SU-DHL-6 (cell line): ENCODE data around the gene CD79A.

ENCODE experiments used
- H2AFZ ChIP-seq: fragments of 200-600 bp; sonication (generic); 2 replicates; pipeline ENCODE4 v1.6.1; 2014; ENCODE audit warnings: low read depth, mild to moderate bottlenecking, moderate library complexity, mixed read lengths, antibody characterized with exemption, low read length; ENCODE audit not compliant: severe bottlenecking
- H3F3A ChIP-seq: fragments of 200-600 bp; shearing (Covaris generic); 2 replicates; pipeline ENCODE4 v1.6.0; 2016; ENCODE audit warnings: antibody characterized with exemption, mild to moderate bottlenecking; ENCODE audit not compliant: insufficient read depth
- H3K27ac ChIP-seq: fragments of 200-600 bp; sonication (generic); 2 replicates; pipeline ENCODE4 v1.5.1; 2016; ENCODE audit warnings: low read depth, mild to moderate bottlenecking, low read length, moderate library complexity, mixed read lengths
- H3K27me3 ChIP-seq: fragments of 200-600 bp; sonication (generic), shearing (Covaris generic); 2 replicates; pipeline ENCODE4 v1.6.0; 2014; ENCODE audit warnings: mild to moderate bottlenecking, low read length
- H3K36me3 ChIP-seq: fragments of 200-600 bp; sonication (generic); 2 replicates; pipeline ENCODE4 v1.6.1; 2014; ENCODE audit warnings: mild to moderate bottlenecking, low read length, mixed read lengths
- H3K4me2 ChIP-seq: fragments of 300-600, 200-600 bp; shearing (Covaris generic), sonication (generic); 2 replicates; pipeline ENCODE4 v1.6.0; 2014; ENCODE audit warnings: low read length, low read depth, mild to moderate bottlenecking; ENCODE audit not compliant: poor library complexity, severe bottlenecking
- H3K4me3 ChIP-seq: fragments of 200-600 bp; sonication (generic); 2 replicates; pipeline ENCODE4 v1.5.1; 2014; ENCODE audit warnings: antibody characterized with exemption, low read length, mild to moderate bottlenecking, mixed read lengths; ENCODE audit not compliant: insufficient read depth, poor library complexity, severe bottlenecking
- H3K79me2 ChIP-seq: fragments of 200-600 bp; sonication (generic); 2 replicates; pipeline ENCODE4 v1.6.1; 2014; ENCODE audit warnings: mild to moderate bottlenecking, low read length, moderate library complexity; ENCODE audit not compliant: insufficient read depth
- H3K9ac ChIP-seq: fragments of 200-600 bp; sonication (generic); 2 replicates; pipeline ENCODE4 v1.7.0; 2014; ENCODE audit warnings: mild to moderate bottlenecking, low read length
- H3K9me2 ChIP-seq: fragments of 200-600 bp; sonication (generic); replicated peaks from 2 replicates; pipeline ENCODE4 v1.6.1; 2014; ENCODE audit warnings: low read length; ENCODE audit not compliant: insufficient read depth
- H3K9me3 ChIP-seq: fragments of 200-600 bp; sonication (generic); 2 replicates; pipeline ENCODE4 v1.6.1; 2014; ENCODE audit warnings: low read length, mixed read lengths; ENCODE audit not compliant: insufficient read depth
- H4K20me1 ChIP-seq: fragments of 200-600 bp; sonication (generic); 2 replicates; pipeline ENCODE4 v1.6.1; 2014; ENCODE audit warnings: low read depth, mild to moderate bottlenecking, antibody characterized with exemption, low read length, moderate library complexity, mixed read lengths
- CTCF ChIP-seq: fragments of 200-600 bp; sonication (generic); IDR thresholded peaks from one replicate; pipeline ENCODE4 v1.5.1; 2017; ENCODE audit warnings: antibody characterized with exemption, mild to moderate bottlenecking, low read length, moderate library complexity; ENCODE audit not compliant: insufficient read depth, poor library complexity, severe bottlenecking
- EZH2phosphoT487 ChIP-seq: fragments of 200-600 bp; sonication (generic), shearing (Covaris generic); conservative IDR thresholded peaks from 2 replicates; pipeline ENCODE4 v1.6.1; 2018; ENCODE audit warnings: mild to moderate bottlenecking, antibody characterized with exemption, low read length, moderate library complexity, mixed read lengths

The CD79A gene

DNA sequence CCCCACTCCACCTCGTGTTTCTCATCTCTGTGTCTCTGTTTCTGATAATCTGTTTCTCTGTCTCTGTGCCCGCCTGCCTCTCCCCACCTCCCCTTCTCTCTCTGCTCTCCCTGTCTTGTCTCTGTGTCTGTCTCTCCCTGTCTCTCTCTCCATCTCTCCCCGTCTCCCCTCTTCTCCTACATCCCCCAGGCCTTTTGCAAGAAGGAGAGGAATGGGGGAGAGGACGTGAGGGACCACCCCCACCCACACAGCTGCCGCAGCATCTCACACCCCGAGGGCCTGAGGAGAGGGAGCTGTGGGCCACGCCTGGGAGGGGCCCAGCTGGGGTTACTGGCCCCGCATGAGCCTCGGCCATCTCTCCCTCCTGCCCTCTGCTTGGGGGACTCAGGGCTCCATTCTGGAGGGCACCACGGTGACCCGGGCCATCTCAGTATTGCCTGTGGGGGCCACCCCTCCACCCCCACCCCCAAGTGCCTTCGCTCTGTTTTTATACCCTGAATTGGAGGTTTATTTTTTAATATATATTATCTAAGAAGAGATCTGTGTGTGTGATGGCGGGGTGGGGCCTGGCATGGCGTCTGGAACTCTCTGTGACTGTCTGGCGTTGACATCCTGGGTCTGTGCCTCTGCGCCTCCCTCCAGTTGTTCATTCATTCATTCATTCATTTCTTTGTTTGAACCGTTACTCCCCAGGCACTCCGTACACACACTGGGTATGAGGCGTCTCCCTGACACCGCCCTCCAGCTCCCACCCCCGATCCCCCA, 30.0 kb downstream of the CD79A start:
- Histone ChIP-seq H4K20me1 (no peaks in the 10 kb centered on the region), H3K27me3 (no peaks in the 10 kb centered on the region)

GRCh38 chr19:41907994-41908615, 31.0 kb downstream of the CD79A start:
- Histone ChIP-seq H3K36me3 (no peaks in the 10 kb centered on the region), H3K27me3 (no peaks in the 10 kb centered on the region), H3K27ac (peak overlapping the region; percentile 99), H2AFZ (no peak overlapping the region), H4K20me1 (no peaks in the 10 kb centered on the region), H3K9me2 (no peaks in the 10 kb centered on the region), H3K4me2 (peak overlapping the region; percentile 95), H3K9me3 (no peaks in the 10 kb centered on the region), H3F3A (peaks cover 84% of the 10 kb centered on the region), H3K9ac (no peak overlapping the region), H3K79me2 (peaks cover 15% of the 10 kb centered on the region; the same call in 1 of the 2 replicates), H3K4me3 (no peak overlapping the region)
- TF ChIP-seq CTCF, result no peak
- no peak for TF ChIP-seq EZH2phosphoT487

More for the DNA sequence above, 30.0 kb downstream of the CD79A start:
- Histone ChIP-seq H3F3A (peaks cover 76% of the 10 kb centered on the region), H3K9ac (no peak overlapping the region), H3K4me2 (no peak overlapping the region), H3K9me3 (no peaks in the 10 kb centered on the region), H3K27ac (peak overlapping the region; percentile 71), H3K36me3 (no peaks in the 10 kb centered on the region), H3K4me3 (no peak overlapping the region), H3K79me2 (peaks cover 11% of the 10 kb centered on the region; the same call in 1 of the 2 replicates), H2AFZ (no peak overlapping the region), H3K9me2 (no peaks in the 10 kb centered on the region)
- TF ChIP-seq EZH2phosphoT487 (no peak), CTCF (no peak)

DNA sequence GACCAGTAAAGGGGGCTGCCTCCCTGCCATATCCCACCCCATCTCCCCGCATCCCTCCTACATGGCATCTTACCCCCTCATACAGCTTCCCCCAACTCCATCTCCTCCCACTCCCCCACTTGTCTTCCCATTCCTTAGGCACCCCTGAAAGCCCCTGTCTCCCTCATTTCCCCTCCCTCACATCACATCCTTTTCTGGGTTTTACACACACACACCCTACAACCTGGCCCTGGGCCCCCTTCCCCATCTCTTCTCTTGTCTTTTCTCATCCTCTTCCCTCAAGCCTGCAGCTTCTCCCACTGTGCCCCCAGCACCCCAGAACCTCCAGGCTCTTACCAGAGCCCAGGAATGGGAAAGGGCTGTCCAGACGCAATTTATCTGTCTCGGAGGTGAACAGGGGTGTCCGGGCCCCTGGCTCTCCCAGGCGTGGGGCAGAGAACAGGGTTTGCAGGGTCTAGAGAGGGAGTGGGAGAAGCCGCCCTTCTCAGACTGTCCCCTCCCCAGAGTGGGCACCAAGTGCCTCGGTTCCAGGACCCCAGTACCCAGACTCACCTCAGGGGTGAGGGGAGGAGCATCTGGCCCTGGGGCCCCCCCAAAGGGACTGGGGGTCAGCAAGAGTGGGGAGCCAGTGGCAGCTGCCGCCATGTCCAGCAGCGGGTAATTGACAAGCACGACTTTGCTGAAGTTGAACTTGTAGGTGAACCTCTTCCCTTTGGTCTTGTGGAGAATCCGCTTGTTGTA, 31.8 kb downstream of the CD79A start:
- Histone ChIP-seq H3K9ac (0 out of 2 replicates have a peak overlapping the region, but pooled peaks have one; percentile 100), H3K4me2 (peak overlapping the region; percentile 95), H3K79me2 (peaks cover 22% of the 10 kb centered on the region), H3K4me3 (no peak overlapping the region), H3K27ac (peak overlapping the region; percentile 99), H2AFZ (no peak overlapping the region), H3F3A (peaks cover 91% of the 10 kb centered on the region), H4K20me1 (no peaks in the 10 kb centered on the region), H3K9me2 (no peaks in the 10 kb centered on the region), H3K27me3 (no peaks in the 10 kb centered on the region), H3K9me3 (no peaks in the 10 kb centered on the region), H3K36me3 (no peaks in the 10 kb centered on the region)
- no peak for TF ChIP-seq CTCF
- no peak for TF ChIP-seq EZH2phosphoT487
